GM21528 (cell line): ENCODE data around the gene MAPK12.
"Not testable (repeated sequence)": the region's sequence is repeated elsewhere in the genome, so short reads cannot be mapped to it uniquely, and the experiment has no call there.

Experiments
- ATAC-seq: cut with Tn5 transposase; IDR thresholded peaks from one replicate; pipeline ENCODE4 v1.9.1; 2021; ENCODE audit warnings: mild to moderate bottlenecking, moderate library complexity; ENCODE audit not compliant: unreplicated experiment, low FRiP score

MAPK12 gene

DNA sequence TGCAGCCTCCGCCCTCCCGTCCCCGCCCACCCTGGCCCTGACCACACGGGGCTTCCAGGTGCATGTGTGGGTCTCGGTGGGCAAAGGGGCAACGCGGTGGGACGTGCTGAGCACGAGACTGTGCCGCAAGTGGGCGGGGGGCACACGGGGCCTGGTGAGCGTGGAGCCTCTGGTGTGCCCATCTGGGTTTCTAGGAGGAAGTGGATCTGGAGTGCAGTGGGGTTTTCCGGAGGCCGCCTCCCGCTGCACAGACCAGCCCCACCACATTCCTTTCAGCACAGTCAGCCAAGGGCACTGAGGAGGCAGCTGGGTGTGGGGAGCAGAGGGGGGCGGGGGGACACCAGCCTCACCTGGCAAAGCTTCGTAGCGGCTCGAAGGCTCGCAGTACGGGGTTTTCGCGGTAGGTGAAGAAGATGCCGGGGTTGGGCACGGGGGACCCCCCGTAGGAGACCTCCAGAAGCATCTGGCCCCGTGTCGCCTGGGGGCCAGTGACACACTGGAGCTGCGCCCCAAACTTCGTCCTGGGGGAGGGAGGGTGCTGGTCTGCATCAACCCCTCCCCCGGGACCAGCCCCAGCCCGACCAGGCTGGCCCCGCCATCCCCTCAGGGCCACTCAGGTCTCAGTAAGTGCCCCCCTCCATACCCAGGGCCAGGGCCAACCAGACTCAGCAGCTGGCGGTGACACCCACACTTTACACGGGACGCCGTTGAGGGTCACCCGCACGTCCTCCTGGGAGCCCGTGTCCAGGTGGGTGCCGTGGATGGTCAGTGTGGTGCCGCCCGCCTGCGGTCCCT, 21.1 kb upstream of the MAPK12 start:
- ATAC-seq = no peak

DNA sequence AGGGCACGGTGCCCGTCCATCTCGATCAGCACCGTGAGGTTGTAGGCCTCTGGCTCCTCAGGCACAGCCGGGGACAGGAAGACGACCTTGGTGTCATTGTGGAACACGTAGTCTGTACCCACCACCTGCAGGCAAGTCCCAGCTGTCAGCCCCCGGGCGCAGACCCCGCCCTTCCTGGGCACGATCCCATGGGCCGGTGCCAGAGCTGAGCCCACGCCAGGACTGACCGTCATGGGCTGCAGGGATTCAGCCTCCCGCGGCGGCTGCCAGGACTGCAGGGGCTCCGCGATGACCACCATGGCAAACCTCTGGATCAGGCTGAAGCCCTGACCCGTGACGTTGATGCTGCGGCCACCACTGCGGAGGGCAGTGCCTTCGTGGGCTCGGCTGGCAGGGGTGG, 20.5 kb upstream of the MAPK12 start:
- ATAC-seq = no peak

DNA sequence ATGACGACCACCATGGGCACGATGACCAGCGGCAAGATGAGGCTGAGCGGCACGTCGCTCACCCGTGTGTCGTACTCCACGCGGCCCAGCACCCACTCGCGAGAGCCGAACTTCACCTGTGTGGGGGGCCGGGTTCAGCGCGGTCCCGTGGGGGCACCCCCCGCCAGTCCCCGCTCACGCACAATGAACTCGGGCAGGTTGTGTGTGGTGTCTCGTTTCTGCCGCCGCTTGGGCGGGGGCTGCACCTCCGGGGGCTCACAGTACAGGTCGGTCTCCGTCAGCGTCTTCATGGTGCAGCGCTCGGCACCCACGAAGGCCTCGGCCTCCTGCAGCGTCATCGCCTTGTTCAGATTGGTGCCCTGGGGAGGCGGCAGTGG, 19.9 kb upstream of the MAPK12 start:
- no peak for ATAC-seq

DNA sequence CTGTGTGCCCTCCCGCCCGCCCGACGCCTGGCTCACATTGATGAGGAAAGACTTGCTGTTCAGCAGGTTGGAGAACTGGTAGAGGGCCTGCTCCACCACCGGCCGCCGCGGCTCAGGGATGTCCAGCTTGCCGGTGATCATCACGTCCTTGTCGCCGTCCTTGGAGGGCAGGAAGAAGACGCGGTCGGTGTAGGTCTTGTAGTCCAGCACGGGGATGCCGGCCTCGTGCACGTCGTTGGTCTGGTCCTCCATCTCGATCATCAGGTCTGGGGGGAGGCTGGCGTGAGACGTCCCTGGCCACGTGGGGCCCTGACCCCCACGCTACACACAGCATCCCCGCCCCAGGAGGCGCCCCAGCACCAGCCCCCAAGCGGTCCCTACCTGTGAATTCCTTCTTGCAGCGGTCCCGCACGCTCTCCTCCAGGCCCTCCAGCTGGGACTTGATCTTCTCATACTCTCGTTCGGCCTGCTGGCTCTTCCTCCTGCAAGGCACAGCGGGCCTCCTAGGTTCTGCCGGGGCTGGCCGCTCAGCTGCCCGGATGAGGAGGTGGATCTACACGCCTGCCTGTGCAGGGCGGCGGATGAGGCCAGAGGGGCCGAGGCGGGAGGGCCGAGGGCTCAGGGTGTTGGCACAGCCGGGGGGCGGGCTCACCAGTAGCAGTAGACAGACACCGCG, 19.4 kb upstream of the MAPK12 start:
- ATAC-seq = no peak

DNA sequence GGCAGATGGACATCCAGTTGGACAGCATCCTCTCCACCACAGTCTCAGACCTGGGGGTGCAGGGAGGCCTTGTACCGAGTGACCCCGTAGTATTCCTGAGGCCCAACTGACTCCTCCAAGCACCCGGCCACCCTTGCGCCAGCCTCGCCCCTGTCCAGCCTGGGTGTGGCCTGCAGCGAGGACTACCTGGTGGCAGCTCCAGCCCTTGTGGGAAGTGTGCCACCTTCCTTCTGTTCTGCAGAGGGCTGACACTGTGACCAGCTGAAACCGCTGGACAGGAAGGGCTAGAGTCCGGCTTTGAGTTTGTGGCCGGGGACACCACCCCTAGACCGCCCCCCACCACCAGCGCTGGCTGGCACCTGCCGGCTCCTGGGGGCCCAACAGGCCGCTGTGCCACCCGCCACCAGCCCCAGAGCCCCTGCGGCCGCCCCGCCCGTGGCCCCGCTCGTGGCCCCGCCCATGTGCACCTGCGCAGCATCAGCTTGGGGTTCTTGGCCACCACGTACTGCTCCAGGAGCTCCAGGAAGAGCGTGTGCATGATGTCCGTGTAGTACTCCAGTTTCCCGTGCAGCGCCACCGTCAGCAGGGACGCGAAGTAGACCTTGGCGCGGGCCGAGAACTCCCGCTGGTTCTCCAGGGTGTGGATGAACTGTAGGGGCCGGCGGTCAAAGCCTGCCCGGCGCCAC, 18.7 kb upstream of the MAPK12 start:
- ATAC-seq = no peak

DNA sequence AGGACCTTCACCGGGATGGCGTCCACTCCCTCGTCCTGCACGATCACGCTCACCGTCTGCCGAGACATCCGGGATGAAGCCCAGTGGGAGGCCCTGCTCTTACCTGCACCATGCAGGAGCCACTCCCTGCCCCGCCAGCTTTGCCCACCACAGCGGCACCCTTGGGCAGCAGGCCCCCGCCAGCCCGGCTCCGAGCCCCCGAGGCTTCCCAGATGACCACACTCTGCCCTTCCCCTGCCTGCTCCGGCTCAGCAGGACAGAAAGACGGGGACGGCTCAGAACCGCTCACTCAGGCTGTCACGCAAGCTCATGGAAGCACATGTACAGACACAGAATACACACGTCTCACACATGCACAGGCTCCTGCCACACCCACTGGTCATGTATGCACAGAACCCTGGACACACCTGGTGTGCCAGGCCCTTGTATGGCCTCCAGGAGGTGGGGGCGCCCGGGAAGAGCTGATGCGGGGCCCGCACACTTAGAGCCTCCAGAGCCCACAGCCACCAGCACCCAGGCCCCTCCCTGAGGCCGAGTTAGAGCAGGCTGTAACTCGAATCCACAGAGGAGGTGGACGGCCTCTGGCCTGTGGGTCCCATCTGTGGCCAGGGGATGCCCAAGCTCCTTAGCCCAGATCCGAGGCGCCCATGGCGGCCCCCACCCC, 17.6 kb upstream of the MAPK12 start:
- no peak for ATAC-seq

DNA sequence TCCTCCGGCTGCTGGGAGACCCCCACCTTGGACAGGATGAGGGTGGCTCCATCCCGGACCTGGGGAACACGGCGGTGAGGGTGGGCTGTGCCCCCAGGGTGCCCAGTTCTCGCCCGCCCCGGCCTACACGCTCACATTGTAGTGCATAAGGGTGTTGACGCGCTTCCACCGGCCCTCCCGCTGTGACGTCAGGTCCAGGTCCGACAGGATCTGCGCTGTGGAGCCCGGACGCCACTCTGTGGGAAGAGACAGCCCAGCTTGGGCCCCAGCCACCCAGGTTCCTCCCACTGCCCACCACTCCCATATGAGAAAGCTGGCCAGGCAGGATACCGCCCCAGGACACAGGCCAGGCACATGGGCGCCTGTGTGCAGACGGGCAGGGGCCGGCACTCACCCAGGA, 17.0 kb upstream of the MAPK12 start:
- ATAC-seq = no peak

DNA sequence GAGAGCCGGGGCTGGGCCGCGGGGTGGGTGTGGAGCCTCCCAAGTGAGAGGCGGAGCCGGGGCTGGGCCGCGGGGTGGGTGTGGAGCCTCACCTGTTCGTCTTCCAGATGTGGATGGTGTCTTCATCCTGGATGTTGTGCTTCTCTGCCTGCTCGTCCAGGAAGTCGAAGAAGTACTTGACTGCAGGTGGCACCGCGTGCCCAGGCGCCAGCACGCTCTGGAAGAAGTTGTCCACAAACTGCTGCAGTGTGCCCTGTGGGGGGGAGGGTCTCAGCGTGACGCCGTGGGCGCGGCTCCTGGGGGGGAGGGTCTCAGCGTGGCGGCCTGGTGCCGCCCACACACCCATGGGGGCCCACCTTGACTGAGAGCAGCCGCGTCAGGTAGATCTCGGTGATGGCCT, 16.3 kb upstream of the MAPK12 start:
- ATAC-seq = no peak

DNA sequence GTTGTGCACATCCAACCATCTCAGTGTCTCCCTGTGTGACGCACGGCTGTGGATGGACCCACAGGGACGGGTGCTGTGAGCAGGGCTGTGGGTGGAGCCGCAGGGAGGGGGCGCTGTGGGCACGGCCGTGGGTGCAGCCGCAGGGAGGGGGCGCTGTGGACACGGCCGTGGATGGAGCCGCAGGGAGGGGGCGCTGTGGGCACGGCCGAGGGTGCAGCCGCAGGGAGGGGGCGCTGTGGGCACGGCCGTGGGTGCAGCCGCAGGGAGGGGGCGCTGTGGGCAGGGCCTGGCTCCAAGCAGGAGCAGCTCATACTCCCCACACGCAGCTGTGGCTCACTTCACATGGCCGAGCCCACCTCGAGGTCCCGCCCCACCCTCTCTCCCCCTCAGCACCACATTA, 14.7 kb upstream of the MAPK12 start:
- ATAC-seq = peak; percentile 48

DNA sequence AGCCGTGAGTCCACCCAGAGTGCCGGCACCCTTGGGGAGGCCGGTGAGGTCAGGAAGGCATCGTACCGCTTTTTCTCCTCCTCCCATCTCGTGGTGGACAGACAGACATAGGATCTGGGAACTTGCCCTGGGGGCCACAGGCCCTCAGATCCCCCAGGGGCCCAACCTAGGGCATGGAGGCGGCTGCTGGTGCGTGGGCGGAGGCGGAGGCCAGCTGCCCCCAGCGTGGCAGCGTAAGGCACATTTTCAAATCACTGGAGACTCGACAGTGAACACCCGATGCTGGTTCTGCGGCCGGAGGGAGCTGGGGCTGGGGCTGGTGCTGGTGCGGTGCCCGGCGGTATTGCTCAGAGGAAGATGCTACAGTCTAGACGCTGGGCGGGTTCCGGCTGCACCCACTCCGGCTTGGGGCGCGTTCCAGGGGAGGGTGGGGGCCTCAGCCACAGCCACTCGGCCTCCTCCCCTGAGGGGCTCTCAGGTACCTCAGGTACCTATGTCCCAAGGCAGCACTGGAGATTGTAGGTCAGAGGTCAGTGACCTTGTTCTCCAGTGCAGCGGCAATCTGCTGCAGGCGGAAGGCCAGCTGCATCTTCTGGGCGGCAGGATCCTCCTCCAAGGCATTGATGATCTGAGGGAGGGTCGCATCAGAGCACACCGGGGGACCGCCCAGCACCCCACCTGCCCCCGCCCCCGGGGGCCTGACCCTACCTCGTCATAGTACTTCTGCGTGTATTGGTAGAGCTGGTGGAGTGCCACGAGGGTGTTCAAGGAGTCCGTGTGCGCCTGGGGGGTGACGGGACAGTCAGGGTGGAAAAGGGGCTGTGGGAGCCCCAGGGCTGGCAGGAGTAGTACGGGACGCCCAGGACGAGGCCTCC, 13.9 kb upstream of the MAPK12 start:
- no peak for ATAC-seq

DNA sequence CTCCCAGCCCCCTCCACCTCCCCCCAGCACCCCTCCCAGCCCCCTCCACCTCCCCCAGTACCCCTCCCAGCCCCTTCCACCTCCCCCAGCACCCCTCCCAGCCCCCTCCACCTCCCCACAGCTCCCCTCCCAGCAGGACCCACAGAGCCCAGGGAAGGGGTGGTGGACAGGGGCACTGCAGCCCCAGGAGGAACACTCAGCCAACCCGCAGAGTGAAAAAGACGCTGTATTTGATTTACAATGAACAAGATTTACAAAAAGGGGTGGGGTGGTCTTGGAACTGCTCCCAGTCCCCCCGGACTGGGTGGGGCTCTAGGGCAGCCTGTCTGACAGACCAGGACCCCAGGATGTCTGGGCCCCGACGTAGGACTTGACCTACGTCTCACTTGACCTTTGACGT, 13.3 kb upstream of the MAPK12 start:
- ATAC-seq = no peak

DNA sequence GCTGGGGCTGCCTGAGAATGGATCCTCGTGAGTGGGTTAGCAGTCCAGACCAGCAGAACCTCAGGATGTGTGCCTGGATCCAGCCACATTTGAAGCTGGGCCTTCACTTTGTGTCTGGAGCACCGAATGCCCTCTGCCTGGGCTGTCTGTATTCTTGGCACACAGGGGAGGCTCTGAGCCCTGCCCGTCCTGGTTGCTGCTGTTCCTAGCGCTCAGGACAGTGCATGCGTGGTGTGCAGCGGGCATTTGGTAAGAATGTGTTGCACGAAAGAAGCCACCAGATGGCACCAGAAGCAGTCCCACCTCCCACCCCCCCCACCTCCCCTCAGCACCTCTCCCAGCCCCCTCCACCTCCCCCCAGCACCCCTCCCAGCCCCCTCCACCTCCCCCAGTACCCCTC, 12.8 kb upstream of the MAPK12 start:
- ATAC-seq = no peak

DNA sequence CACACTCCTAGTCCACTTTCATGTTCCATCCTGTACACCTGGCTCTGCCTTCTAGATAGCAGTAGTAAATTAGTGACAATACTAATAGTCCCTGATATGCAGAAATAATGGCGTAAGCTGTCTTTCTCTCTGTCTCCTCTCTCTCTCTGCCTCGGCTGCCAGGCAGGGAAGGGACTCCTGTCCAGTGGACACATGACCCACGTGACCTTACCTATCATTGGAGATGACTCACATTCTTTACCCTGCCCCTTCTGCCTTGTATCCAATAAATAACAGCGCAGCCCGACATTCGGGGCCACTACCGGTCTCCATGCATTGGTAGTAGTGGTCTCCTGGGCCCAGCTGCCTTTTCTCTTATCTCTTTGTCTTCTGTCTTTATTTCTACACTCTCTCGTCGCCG, 12.3 kb upstream of the MAPK12 start:
- not testable (repeated sequence) for ATAC-seq

DNA sequence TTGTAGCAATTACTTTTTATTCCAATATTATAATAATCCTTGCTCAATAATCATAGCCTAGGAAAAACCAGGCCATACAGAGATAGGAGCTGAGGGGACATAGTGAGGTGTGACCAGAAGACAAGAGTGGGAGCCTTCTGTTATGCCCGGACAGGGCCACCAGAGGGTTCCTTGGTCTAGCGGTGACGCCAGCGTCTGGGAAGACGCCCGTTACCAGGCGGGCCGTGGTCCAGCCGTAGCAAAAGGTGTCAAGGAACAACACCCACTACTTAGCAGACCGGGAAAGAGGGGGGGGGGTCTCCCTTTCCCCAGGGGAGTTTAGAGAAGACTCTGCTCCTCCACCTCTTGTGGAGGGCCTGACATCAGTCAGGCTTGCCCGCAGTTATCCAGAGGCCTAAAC, 11.9 kb upstream of the MAPK12 start:
- not testable (repeated sequence) for ATAC-seq

DNA sequence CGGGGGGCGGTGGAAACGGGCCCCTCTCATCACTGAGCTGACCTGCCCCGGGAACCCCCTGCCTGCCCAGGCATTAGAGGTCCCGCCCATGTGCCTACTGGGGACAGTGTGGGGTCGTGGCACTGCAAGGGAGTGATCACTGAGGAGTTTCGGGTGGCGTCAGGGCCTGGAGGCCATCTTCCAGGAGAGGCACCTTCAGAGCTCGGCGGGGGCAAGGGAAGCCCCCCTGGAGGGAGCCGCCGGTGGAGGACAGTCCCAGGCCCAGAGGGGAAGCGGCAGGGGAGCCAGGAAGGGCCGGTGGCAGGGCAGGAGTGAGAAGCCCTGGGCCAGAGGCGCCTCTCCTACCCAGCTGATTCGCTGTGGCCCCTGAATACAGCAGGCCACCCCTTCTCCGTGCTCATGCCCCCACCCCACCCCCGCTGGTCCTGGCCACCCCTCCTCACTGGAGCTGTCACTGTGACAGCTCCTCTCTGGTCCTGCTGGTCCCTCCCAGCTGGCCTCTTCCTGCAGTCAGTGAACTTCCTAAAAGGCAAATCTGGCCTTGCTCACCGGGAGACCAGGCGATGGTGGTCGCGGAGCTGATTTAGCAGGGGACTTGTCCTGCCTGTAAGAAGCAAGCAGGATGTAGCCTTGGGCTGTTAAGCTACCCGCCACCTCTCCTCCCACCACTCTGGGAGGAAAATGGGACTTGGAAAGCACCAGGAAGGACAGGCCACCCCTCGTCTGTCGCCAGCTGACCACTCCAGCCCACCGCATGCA, 10.7 kb upstream of the MAPK12 start:
- ATAC-seq = no peak

DNA sequence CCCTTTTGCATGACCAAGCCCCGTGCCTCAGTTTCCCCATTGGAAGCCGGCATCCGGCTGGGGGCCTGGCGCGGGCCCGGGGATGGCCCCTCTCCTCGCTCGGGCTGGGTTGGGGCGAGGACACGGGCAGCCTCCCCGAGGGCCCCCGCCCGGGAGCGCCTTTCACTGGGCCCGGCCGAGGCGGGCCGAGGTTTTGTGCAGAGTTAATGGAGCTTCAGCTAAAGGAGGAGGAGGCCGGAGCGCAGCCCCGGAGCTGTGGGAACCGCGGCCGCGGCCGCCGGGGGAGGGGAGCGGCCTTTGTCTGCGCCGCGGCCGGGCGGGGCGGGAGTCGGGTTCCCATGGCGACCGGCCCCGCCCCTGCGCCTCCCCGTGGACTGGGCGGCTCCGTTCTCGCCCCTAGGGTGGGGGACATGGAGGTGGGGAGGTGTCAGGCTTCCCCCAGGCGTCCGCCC, 10.1 kb upstream of the MAPK12 start:
- ATAC-seq = no peak

DNA sequence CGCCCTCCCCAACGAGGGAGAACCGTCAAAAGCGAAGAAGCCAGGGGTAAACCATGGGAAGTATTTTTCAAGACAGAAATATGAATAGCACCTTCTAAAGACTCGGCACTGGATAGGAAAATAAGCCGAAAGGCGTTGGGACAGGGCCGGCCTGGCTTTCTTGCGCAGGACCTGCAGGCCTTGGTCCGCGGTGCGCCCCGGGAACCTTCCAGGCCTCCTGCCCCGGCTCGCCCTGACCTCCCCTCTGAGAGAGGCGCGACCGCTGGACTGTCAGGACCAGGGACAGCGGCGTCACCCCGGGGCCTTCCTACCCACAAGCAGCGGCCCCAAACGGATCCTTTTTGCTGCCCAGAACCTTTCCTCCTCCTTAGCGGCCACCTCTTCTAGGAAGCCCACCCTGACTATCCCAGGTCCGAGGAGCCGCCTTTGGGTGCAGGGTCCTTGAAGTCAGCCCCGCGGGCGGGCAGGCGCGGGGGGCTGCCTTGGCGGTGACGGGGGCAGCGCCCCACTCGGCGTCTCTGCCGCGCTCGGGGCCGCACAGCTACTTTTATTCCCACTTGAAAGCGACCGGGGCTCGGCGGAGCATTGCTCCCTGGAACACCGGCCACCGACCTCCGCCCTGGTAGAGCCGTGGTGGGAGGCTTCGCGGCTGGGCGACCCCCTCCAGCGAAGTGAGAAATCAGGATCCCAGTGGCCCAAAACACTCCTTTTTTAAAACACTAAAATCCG, 9.3 kb upstream of the MAPK12 start:
- no peak for ATAC-seq

DNA sequence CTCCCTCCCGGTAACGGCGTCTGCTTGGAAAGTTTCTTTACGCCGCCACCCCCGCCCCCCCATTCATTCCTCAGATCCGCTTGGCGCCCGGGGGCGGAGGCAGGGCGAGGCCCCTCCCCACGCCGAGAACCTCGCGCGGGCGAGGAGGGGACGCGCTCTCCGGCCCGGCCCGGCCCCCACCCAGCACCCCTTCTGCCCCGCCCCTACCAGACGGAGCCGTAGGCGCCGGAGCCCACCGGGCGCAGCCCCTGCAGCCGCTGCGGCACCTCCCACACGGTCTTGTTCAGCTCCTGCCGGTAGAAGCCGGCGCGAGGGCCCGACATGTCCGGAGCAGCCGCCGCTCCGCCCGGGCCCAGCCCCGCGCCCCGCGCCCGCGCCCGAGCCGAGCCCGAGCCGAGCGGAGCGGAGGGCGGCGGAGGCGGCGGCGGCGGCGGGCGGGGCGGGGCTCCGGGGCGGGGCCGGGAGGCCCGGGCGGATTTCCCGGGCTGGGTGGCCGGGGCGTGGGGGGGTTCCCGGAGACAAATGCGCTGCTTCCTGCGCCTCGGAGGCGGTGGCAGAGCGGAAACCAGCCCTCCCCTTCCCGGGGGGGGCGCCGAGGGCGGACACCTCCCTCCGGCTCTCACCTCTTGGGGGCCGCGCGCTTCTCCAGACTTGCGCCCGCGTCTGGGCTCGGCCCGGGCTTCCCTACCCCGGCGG, 8.6 kb upstream of the MAPK12 start, which contains the start of gene MAPK11:
MAPK11 (minus strand) TSS at position 411 of the 696 bp plus-strand sequence; CDS start at position 323, 88 bp downstream.
- no peak for ATAC-seq
